ENCODE data around the gene C19orf33. TPM values are rescaled to one million over a fixed set of nuclear protein-coding genes. Genes with fewer than 3 reads are reported as not detected.

The C19orf33 gene
- total RNA-seq, 1 experiment from 2014 or later, result 16.1 TPM

GRCh38 chr19:38319421-38320258, 15.6 kb downstream of the C19orf33 start, which contains the start of gene KCNK6 (continued):
- TF ChIP-seq, protein P1, sequence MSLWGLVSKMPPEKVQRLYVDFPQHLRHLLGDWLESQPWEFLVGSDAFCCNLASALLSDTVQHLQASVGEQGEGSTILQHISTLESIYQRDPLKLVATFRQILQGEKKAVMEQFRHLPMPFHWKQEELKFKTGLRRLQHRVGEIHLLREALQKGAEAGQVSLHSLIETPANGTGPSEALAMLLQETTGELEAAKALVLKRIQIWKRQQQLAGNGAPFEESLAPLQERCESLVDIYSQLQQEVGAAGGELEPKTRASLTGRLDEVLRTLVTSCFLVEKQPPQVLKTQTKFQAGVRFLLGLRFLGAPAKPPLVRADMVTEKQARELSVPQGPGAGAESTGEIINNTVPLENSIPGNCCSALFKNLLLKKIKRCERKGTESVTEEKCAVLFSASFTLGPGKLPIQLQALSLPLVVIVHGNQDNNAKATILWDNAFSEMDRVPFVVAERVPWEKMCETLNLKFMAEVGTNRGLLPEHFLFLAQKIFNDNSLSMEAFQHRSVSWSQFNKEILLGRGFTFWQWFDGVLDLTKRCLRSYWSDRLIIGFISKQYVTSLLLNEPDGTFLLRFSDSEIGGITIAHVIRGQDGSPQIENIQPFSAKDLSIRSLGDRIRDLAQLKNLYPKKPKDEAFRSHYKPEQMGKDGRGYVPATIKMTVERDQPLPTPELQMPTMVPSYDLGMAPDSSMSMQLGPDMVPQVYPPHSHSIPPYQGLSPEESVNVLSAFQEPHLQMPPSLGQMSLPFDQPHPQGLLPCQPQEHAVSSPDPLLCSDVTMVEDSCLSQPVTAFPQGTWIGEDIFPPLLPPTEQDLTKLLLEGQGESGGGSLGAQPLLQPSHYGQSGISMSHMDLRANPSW (CRISPR knock-in tag; conservative IDR thresholded peaks at IDR 0.05; ENCODE audit: low read depth), result peak; percentile 47; the same call in 1 of the 2 replicates
- TF ChIP-seq, protein P2, sequence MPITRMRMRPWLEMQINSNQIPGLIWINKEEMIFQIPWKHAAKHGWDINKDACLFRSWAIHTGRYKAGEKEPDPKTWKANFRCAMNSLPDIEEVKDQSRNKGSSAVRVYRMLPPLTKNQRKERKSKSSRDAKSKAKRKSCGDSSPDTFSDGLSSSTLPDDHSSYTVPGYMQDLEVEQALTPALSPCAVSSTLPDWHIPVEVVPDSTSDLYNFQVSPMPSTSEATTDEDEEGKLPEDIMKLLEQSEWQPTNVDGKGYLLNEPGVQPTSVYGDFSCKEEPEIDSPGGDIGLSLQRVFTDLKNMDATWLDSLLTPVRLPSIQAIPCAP (CRISPR knock-in tag; IDR thresholded peaks at IDR 0.05), result peak; percentile 53; the same call in 1 of the 2 replicates
- TF ChIP-seq RORB (CRISPR knock-in tag; IDR thresholded peaks at IDR 0.05) (no peak), JAZF1 (CRISPR knock-in tag; IDR thresholded peaks at IDR 0.05) (no peak), NR1H2 (CRISPR knock-in tag; IDR thresholded peaks at IDR 0.05) (no peak), ERG (CRISPR knock-in tag; IDR thresholded peaks at IDR 0.05) (no peak), JUN (CRISPR knock-in tag; IDR thresholded peaks at IDR 0.05) (peak; percentile 77; the same call in 1 of the 2 replicates), FOXP1 (CRISPR knock-in tag; IDR thresholded peaks at IDR 0.05; ENCODE audit: borderline replicate concordance) (peak; percentile 91), ESRRA (CRISPR knock-in tag; IDR thresholded peaks at IDR 0.05; ENCODE audit: borderline replicate concordance) (no peak), ATF1 (CRISPR knock-in tag; IDR thresholded peaks at IDR 0.05) (no peak), ZNF219 (CRISPR knock-in tag; IDR thresholded peaks at IDR 0.05; ENCODE audit: borderline replicate concordance) (peak; percentile 45; the same call in 1 of the 2 replicates)

GRCh38 chr19:38320969-38321339, 16.9 kb downstream of the C19orf33 start:
- DNase-seq (ENCODE audit: low spot score), result no peak
- POLR2A ChIA-PET, result interaction anchor here (0.7 to 1.5 kb wide), 3 partner anchors 54 to 419 kb away, joined by 3 to 4 read pairs (median 3); partner anchors contain the start of gene PSMD8
- ATAC-seq, result no peak
- H3K36me3 Mint-ChIP-seq, result no peaks in the 10 kb centered on the region; the same call in 1 of the 2 replicates
- H3K9me3 Mint-ChIP-seq, result no peaks in the 10 kb centered on the region
- CTCF ChIA-PET, result interaction anchor here (0.6 to 2.7 kb wide), 19 partner anchors 10 to 418 kb away, joined by 3 to 13 read pairs (median 4); partner anchors contain the start of genes C19orf33, CATSPERG, FAM98C and GGN
- H3K27ac Mint-ChIP-seq, result no peak overlapping the region
- peak overlapping the region; percentile 81 for H3K4me3 Mint-ChIP-seq
- H3K27me3 Mint-ChIP-seq (ENCODE audit: low read depth), result peaks cover 54% of the 10 kb centered on the region
- H3K4me1 Mint-ChIP-seq, result peaks cover 23% of the 10 kb centered on the region
- TF ChIP-seq SP1 (CRISPR knock-in tag; conservative IDR thresholded peaks at IDR 0.05) (no peak), ARID4B (CRISPR knock-in tag; IDR thresholded peaks at IDR 0.05; ENCODE audit: borderline replicate concordance) (no peak), ZNF423 (CRISPR knock-in tag; IDR thresholded peaks at IDR 0.05) (no peak), NFE2L1 (CRISPR knock-in tag; IDR thresholded peaks at IDR 0.05) (no peak), ZNF416 (CRISPR knock-in tag; IDR thresholded peaks at IDR 0.05) (no peak), ZNF671 (CRISPR knock-in tag; IDR thresholded peaks at IDR 0.05) (no peak), E2F1 (CRISPR knock-in tag; IDR thresholded peaks at IDR 0.05) (no peak), ATF1 (CRISPR knock-in tag; IDR thresholded peaks at IDR 0.05) (no peak), HMGA2 (CRISPR knock-in tag; IDR thresholded peaks at IDR 0.05) (no peak), TEAD4 (CRISPR knock-in tag; IDR thresholded peaks at IDR 0.05) (no peak), NR1H2 (CRISPR knock-in tag; IDR thresholded peaks at IDR 0.05) (no peak), ZBTB21 (CRISPR knock-in tag; IDR thresholded peaks at IDR 0.05; ENCODE audit: borderline replicate concordance) (no peak)
- TF ChIP-seq, protein P3, sequence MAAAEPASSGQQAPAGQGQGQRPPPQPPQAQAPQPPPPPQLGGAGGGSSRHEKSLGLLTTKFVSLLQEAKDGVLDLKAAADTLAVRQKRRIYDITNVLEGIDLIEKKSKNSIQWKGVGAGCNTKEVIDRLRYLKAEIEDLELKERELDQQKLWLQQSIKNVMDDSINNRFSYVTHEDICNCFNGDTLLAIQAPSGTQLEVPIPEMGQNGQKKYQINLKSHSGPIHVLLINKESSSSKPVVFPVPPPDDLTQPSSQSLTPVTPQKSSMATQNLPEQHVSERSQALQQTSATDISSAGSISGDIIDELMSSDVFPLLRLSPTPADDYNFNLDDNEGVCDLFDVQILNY (CRISPR knock-in tag; IDR thresholded peaks at IDR 0.05), result no peak
- TF ChIP-seq, protein P4, sequence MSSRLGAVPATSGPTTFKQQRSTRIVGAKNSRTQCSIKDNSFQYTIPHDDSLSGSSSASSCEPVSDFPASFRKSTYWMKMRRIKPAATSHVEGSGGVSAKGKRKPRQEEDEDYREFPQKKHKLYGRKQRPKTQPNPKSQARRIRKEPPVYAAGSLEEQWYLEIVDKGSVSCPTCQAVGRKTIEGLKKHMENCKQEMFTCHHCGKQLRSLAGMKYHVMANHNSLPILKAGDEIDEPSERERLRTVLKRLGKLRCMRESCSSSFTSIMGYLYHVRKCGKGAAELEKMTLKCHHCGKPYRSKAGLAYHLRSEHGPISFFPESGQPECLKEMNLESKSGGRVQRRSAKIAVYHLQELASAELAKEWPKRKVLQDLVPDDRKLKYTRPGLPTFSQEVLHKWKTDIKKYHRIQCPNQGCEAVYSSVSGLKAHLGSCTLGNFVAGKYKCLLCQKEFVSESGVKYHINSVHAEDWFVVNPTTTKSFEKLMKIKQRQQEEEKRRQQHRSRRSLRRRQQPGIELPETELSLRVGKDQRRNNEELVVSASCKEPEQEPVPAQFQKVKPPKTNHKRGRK (CRISPR knock-in tag; IDR thresholded peaks at IDR 0.05; ENCODE audit: borderline replicate concordance), result no peak
